ENCODE results near the gene HYAL2. TPM values are rescaled to one million over a fixed set of nuclear protein-coding genes. Genes with fewer than 3 reads are reported as not detected.
A peak's percentile ranks its signal among the peaks of the same experiment; 100 is the strongest.

Gene HYAL2
- total RNA-seq, 2 experiments from 2014 or later = 7.7 to 19.7 TPM

GRCh38 chr3:50339485-50340146 lies 17.1 kb upstream of the HYAL2 start:
- ChIA-PET POLR2A (interaction anchor here (0.6 to 1.7 kb wide), 3 partner anchors 11 to 531 kb away, joined by 3 to 9 read pairs (median 3); partner anchors contain the start of genes CYB561D2 and NPRL2), CTCF (ENCODE audit: unreplicated experiment) (no interaction called here)
- intact Hi-C loops (cut with micrococcal nuclease; ENCODE audit: unreplicated experiment) = loop anchor here (5.0 kb wide), 2 partner anchors 42 to 102 kb away; partner anchors contain the start of genes GNAI2, HYAL3 and NAA80
- no peaks in the 10 kb centered on the region for H3K9me3 ChIP-seq (ENCODE audit: low read length)
- peaks cover 30% of the 10 kb centered on the region for H3K79me2 ChIP-seq (ENCODE audit: insufficient read depth, low read depth, low read length)
- peak overlapping the region; percentile 90 for H3K4me3 ChIP-seq (ENCODE audit: low read depth, low read length, poor library complexity, severe bottlenecking)
- no TSS peak for BruUV-seq (replicated peaks)
- H3K9me2 ChIP-seq (ENCODE audit: insufficient read depth, low read length) = no peaks in the 10 kb centered on the region
- TF ChIP-seq EZH2phosphoT487 (IDR thresholded peaks at IDR 0.05; ENCODE audit: borderline replicate concordance, low read depth, low read length) (no peak), CTCF (conservative IDR thresholded peaks at IDR 0.05; ENCODE audit: low read length) (no peak)
- peak overlapping the region; percentile 70; the same call in 1 of the 2 replicates for H2AFZ ChIP-seq (ENCODE audit: low read length)
- H3K4me1 ChIP-seq (ENCODE audit: insufficient read depth, low read length, poor library complexity, severe bottlenecking) = peaks cover 47% of the 10 kb centered on the region
- H3K27ac ChIP-seq (ENCODE audit: low read depth, low read length, poor library complexity, severe bottlenecking) = no peak overlapping the region
- DNase-seq (ENCODE audit: low spot score) = no peak
- H3K36me3 ChIP-seq (ENCODE audit: insufficient read depth, low read length) = peaks cover 17% of the 10 kb centered on the region
- peak overlapping the region; percentile 83; the same call in 1 of the 2 replicates for H3K4me2 ChIP-seq (ENCODE audit: low read length)
- no peaks in the 10 kb centered on the region; the same call in 1 of the 2 replicates for H4K20me1 ChIP-seq (ENCODE audit: insufficient read depth, low read length)

GRCh38 chr3:50338965-50339364 lies 16.4 kb upstream of the HYAL2 start:
- peak overlapping the region; percentile 83 for H3K4me2 ChIP-seq (ENCODE audit: low read length)
- BruUV-seq (replicated peaks) = no TSS peak
- peak; percentile 44 for DNase-seq (ENCODE audit: low spot score)
- H2AFZ ChIP-seq (ENCODE audit: low read length) = peak overlapping the region; percentile 22; the same call in 1 of the 2 replicates
- peaks cover 36% of the 10 kb centered on the region for H3K79me2 ChIP-seq (ENCODE audit: insufficient read depth, low read depth, low read length)
- intact Hi-C loops (cut with micrococcal nuclease; ENCODE audit: unreplicated experiment) = loop anchor here (5.0 kb wide), 2 partner anchors 42 to 102 kb away; partner anchors contain the start of genes GNAI2, HYAL3 and NAA80
- H3K9me2 ChIP-seq (ENCODE audit: insufficient read depth, low read length) = no peaks in the 10 kb centered on the region
- H3K9me3 ChIP-seq (ENCODE audit: low read length) = no peaks in the 10 kb centered on the region
- TF ChIP-seq CTCF (conservative IDR thresholded peaks at IDR 0.05; ENCODE audit: low read length) = no peak
- no peak for TF ChIP-seq EZH2phosphoT487 (IDR thresholded peaks at IDR 0.05; ENCODE audit: borderline replicate concordance, low read depth, low read length)
- ChIA-PET CTCF (ENCODE audit: unreplicated experiment) (interaction anchor here (1.1 kb wide), 1 partner anchor 12 kb away, joined by 5 read pairs; the partner anchor contains the start of genes CYB561D2 and NPRL2), POLR2A (interaction anchor here (0.5 to 3.2 kb wide), 6 partner anchors 11 to 1204 kb away, joined by 3 to 28 read pairs (median 8); partner anchors contain the start of genes CYB561D2, GNAI2, IFRD2 and NPRL2)
- peaks cover 23% of the 10 kb centered on the region for H3K36me3 ChIP-seq (ENCODE audit: insufficient read depth, low read length)
- peaks cover 3% of the 10 kb centered on the region for H4K20me1 ChIP-seq (ENCODE audit: insufficient read depth, low read length)
- H3K27ac ChIP-seq (ENCODE audit: low read depth, low read length, poor library complexity, severe bottlenecking) = peak overlapping the region; percentile 86
- peak overlapping the region; percentile 90 for H3K4me3 ChIP-seq (ENCODE audit: low read depth, low read length, poor library complexity, severe bottlenecking)
- H3K4me1 ChIP-seq (ENCODE audit: insufficient read depth, low read length, poor library complexity, severe bottlenecking) = peaks cover 54% of the 10 kb centered on the region
